ENCODE measurements around the gene CES1. TPM values are rescaled to one million over a fixed set of nuclear protein-coding genes. Genes with fewer than 3 reads are reported as not detected.
"Not testable (repeated sequence)": the region's sequence is repeated elsewhere in the genome, so short reads cannot be mapped to it uniquely, and the experiment has no call there.

Gene CES1
- total RNA-seq, 1 donor from 2014 or later = 0.26 TPM

- H3K36me3 ChIP-seq (ENCODE audit: control insufficient read depth, insufficient read depth, low read length) = no peaks in the 10 kb centered on the region
- H3K27me3 ChIP-seq (ENCODE audit: control insufficient read depth, insufficient read depth, low read length) = no peaks in the 10 kb centered on the region
- TF ChIP-seq, protein P1, sequence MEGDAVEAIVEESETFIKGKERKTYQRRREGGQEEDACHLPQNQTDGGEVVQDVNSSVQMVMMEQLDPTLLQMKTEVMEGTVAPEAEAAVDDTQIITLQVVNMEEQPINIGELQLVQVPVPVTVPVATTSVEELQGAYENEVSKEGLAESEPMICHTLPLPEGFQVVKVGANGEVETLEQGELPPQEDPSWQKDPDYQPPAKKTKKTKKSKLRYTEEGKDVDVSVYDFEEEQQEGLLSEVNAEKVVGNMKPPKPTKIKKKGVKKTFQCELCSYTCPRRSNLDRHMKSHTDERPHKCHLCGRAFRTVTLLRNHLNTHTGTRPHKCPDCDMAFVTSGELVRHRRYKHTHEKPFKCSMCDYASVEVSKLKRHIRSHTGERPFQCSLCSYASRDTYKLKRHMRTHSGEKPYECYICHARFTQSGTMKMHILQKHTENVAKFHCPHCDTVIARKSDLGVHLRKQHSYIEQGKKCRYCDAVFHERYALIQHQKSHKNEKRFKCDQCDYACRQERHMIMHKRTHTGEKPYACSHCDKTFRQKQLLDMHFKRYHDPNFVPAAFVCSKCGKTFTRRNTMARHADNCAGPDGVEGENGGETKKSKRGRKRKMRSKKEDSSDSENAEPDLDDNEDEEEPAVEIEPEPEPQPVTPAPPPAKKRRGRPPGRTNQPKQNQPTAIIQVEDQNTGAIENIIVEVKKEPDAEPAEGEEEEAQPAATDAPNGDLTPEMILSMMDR (IDR thresholded peaks at IDR 0.05; ENCODE audit: insufficient read depth, low read length, severe bottlenecking) = no peak
- no peak overlapping the region for H3K4me3 ChIP-seq (ENCODE audit: low read depth, low read length)
- DNase-seq (ENCODE audit: low read depth) (no peak), FAIRE-seq (peak; percentile 43)
Measured at GRCh38 chr16:55821210-55821609, 11.7 kb downstream of the CES1 start.

- H3K27me3 ChIP-seq (ENCODE audit: control insufficient read depth, insufficient read depth, low read length) = no peaks in the 10 kb centered on the region
- TF ChIP-seq, protein P1 (IDR thresholded peaks at IDR 0.05; ENCODE audit: insufficient read depth, low read length, severe bottlenecking) = no peak
- FAIRE-seq (no peak), DNase-seq (ENCODE audit: low read depth) (no peak)
- no peaks in the 10 kb centered on the region for H3K36me3 ChIP-seq (ENCODE audit: control insufficient read depth, insufficient read depth, low read length)
- H3K4me3 ChIP-seq (ENCODE audit: low read depth, low read length) = no peak overlapping the region
Measured at GRCh38 chr16:55820615-55821014, 12.3 kb downstream of the CES1 start.

- no peak for FAIRE-seq
- Histone ChIP-seq H3K36me3 (ENCODE audit: control insufficient read depth, insufficient read depth, low read length) (no peaks in the 10 kb centered on the region), H3K27me3 (ENCODE audit: control insufficient read depth, insufficient read depth, low read length) (no peaks in the 10 kb centered on the region), H3K4me3 (ENCODE audit: low read depth, low read length) (no peak overlapping the region)
- TF ChIP-seq, protein P1 (IDR thresholded peaks at IDR 0.05; ENCODE audit: insufficient read depth, low read length, severe bottlenecking) = no peak
- DNase-seq (ENCODE audit: low read depth) = no peak
Measured at GRCh38 chr16:55817236-55817912, 15.5 kb downstream of the CES1 start.

DNA sequence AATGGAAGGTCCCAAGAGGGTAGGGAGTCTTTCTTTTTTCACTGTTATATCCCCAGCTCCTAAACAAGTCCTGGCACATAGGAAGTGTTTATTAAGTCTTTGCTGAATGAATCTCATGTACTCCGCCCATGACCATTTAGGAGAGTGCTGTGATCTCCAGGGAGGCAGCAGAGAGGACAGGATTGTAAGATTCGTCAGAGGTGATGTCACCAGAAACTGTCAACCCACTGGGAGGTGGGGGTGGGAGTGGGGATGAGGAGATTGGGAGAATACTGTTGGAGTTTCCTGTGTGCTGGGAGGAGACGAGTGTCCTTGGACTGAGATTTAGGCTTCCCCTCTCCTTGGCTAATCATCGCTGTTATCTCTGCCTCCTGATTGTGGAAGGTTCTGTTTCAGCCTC, 16.7 kb downstream of the CES1 start:
- H3K4me3 ChIP-seq (ENCODE audit: low read depth, low read length); FAIRE-seq; H3K27me3 ChIP-seq (ENCODE audit: control insufficient read depth, insufficient read depth, low read length); DNase-seq (ENCODE audit: low read depth); H3K36me3 ChIP-seq (ENCODE audit: control insufficient read depth, insufficient read depth, low read length): not testable (repeated sequence)

DNA sequence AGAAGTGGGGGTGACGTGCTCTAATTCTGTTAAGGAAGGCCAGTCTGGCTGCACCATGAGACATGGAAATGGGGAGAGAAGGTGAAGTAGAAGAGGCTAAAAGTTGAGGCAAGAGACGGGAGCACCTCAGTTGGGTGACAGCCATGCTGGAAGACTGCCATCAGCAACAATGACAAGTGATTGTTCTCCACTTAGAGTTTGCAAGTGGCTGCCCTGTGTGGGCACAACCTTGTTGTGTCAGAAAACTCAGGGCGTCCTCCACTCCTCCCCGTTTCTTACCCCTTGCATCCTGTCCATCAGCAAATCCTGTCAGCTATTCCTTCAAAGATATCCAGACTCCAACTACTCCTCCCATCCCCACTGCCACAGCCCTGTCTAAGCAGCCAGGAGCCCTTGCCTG, 17.6 kb downstream of the CES1 start:
- no peak for DNase-seq (ENCODE audit: low read depth)
- Histone ChIP-seq H3K4me3 (ENCODE audit: low read depth, low read length) (no peak overlapping the region), H3K36me3 (ENCODE audit: control insufficient read depth, insufficient read depth, low read length) (no peaks in the 10 kb centered on the region), H3K27me3 (ENCODE audit: control insufficient read depth, insufficient read depth, low read length) (no peaks in the 10 kb centered on the region)
- TF ChIP-seq, protein P1 (IDR thresholded peaks at IDR 0.05; ENCODE audit: insufficient read depth, low read length, severe bottlenecking) = no peak
- no peak for FAIRE-seq

- H3K4me3 ChIP-seq (ENCODE audit: low read depth, low read length); DNase-seq (ENCODE audit: low read depth); H3K27me3 ChIP-seq (ENCODE audit: control insufficient read depth, insufficient read depth, low read length); H3K36me3 ChIP-seq (ENCODE audit: control insufficient read depth, insufficient read depth, low read length); FAIRE-seq: not testable (repeated sequence)
Measured at GRCh38 chr16:55814174-55814573, 18.7 kb downstream of the CES1 start.

DNA sequence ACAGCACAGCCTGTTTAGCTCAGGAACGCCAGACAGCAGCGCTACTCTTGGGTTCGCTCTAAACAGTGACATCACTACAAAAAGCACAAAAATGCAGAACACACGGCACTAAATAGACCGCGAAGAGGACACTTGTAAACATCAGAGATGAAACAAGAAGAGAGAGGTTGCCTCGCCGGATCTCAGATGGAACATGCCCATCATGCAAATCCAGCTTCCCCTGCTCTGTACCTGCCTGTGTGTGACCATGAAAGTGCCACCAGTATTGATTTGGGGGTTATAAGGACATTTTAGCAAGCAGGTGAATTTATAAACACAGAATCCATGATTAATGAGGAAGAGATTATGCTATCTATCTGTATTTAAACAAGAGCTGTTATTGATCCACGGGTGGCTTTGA, 19.2 kb downstream of the CES1 start:
- not testable (repeated sequence) for H3K27me3 ChIP-seq (ENCODE audit: control insufficient read depth, insufficient read depth, low read length); FAIRE-seq; H3K36me3 ChIP-seq (ENCODE audit: control insufficient read depth, insufficient read depth, low read length); DNase-seq (ENCODE audit: low read depth); H3K4me3 ChIP-seq (ENCODE audit: low read depth, low read length)
